ENCODE data around the gene LSM10. TPM values are rescaled to one million over a fixed set of nuclear protein-coding genes. Genes with fewer than 3 reads are reported as not detected.
A peak's percentile ranks its signal among the peaks of the same experiment; 100 is the strongest.

The LSM10 gene
- total and polyA plus RNA-seq, 2 donors (not counting 1 experiment from before 2014, with no cell fraction given), result 19.2 to 33.5 TPM

- peak within 1 kb of the TSS; percentile 94 to 98 (median 95) for H3K4me3 ChIP-seq (replicated peaks in 1 of 4; ENCODE audit: control extremely low read depth in 1 of 4, insufficient read depth in 1 of 4, low read depth in 3 of 4, low read length in 4 of 4)
- peak within 1 kb of the TSS; percentile 99 for H3K4me2 ChIP-seq (ENCODE audit: extremely low read depth, insufficient read depth, low read length)
- H3K79me2 ChIP-seq (ENCODE audit: control insufficient read depth, insufficient read depth, low read length), result peaks cover 45% of the 10 kb centered on the region
- peak; percentile 99 to 100 for DNase-seq (ENCODE audit: low read depth in 2 of 2)
- H3K27ac ChIP-seq (ENCODE audit: insufficient read depth, low read length), result peak within 1 kb of the TSS; percentile 99
- H3K9ac ChIP-seq (ENCODE audit: insufficient read depth, low read length), result peak within 1 kb of the TSS; percentile 95
- H3K9me3 ChIP-seq (ENCODE audit: control insufficient read depth, insufficient read depth, low read depth, low read length), result no peaks in the 10 kb centered on the region
- H2AFZ ChIP-seq (ENCODE audit: low read length), result no peak within 1 kb of the TSS
- no peaks in the 10 kb centered on the region for H3K27me3 ChIP-seq (ENCODE audit: control insufficient read depth, insufficient read depth, low read length)
- TF ChIP-seq EZH2 (IDR thresholded peaks at IDR 0.05; ENCODE audit: low read length, missing control alignments), result no peak
- TF ChIP-seq CTCF (conservative IDR thresholded peaks at IDR 0.05 in 1 of 2, IDR thresholded peaks at IDR 0.05 in 1 of 2; ENCODE audit: low read depth in 1 of 2, low read length in 2 of 2), result no peak
- H3K36me3 ChIP-seq (ENCODE audit: control insufficient read depth, insufficient read depth, low read length), result no peaks in the 10 kb centered on the region
- H4K20me1 ChIP-seq (ENCODE audit: control insufficient read depth, extremely low read depth, insufficient read depth, low read length), result no peaks in the 10 kb centered on the region
- peaks cover 15% of the 10 kb centered on the region for H3K4me1 ChIP-seq (ENCODE audit: control insufficient read depth, extremely low read depth, insufficient read depth, low read length)
These were observed 12.1 kb downstream of the LSM10 start, which contains the start of gene STK40 for GRCh38 chr1:36385410-36386264. TSS of gene STK40 (minus strand) at chr1:36385924. CDS start at chr1:36361332, 24,592 bp downstream.

DNA sequence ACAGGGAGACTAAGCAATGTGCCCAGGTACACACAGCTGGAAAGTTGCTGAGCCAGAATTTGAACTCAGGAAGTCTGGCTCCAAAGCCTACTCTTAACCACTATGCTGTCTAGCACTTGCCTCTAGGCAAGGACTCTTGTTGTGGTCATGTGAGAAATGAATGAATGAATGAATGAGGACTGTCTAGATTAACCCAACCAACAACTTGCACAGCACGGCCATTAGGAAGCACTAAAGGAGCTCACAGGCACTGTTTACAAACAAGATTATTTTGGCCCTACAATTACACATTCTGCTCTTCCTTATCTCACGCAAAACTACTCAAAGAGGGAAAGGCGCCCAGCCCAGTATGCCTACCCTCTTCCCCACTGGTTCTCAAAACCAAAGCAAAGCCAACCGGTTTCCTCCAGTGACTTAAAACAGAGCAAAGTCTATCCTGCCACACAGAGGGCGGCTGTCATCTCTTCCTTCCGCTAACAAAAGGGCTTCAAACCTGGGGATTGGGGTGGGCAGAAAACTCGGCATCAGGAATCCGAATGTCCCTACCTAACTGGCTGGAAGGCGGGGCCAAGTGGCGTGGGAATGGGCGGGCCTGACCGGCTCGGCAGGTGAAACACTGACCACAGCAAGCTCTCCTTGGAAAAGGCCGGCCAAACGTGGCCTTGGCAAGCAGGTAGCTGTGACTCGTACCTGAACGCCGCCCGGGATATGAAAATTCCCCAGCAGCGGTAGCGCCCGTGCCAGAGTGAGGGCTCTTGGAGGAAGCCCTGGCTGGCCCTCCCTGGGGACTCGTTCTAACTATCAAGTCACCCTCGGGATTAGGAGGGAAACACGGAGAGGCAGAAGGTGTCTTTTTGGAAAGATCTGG, 12.9 kb downstream of the LSM10 start:
- peaks cover 52% of the 10 kb centered on the region for H3K79me2 ChIP-seq (ENCODE audit: control insufficient read depth, insufficient read depth, low read length)
- peak; percentile 6 to 21 for DNase-seq (ENCODE audit: low read depth in 2 of 2)

More for the DNA sequence above, 12.9 kb downstream of the LSM10 start:
- Histone ChIP-seq H4K20me1 (ENCODE audit: control insufficient read depth, extremely low read depth, insufficient read depth, low read length) (no peaks in the 10 kb centered on the region), H3K4me3 (replicated peaks in 1 of 4; ENCODE audit: control extremely low read depth in 1 of 4, insufficient read depth in 1 of 4, low read depth in 3 of 4, low read length in 4 of 4) (peak overlapping the region; percentile 94 to 98 (median 95)), H2AFZ (ENCODE audit: low read length) (no peak overlapping the region), H3K36me3 (ENCODE audit: control insufficient read depth, insufficient read depth, low read length) (no peaks in the 10 kb centered on the region), H3K4me2 (ENCODE audit: extremely low read depth, insufficient read depth, low read length) (peak overlapping the region; percentile 92), H3K27ac (ENCODE audit: insufficient read depth, low read length) (peak overlapping the region; percentile 92), H3K9me3 (ENCODE audit: control insufficient read depth, insufficient read depth, low read depth, low read length) (no peaks in the 10 kb centered on the region), H3K4me1 (ENCODE audit: control insufficient read depth, extremely low read depth, insufficient read depth, low read length) (peaks cover 15% of the 10 kb centered on the region), H3K9ac (ENCODE audit: insufficient read depth, low read length) (peak overlapping the region; percentile 95), H3K27me3 (ENCODE audit: control insufficient read depth, insufficient read depth, low read length) (no peaks in the 10 kb centered on the region)
- TF ChIP-seq CTCF (conservative IDR thresholded peaks at IDR 0.05 in 1 of 2, IDR thresholded peaks at IDR 0.05 in 1 of 2; ENCODE audit: low read depth in 1 of 2, low read length in 2 of 2) (no peak), EZH2 (IDR thresholded peaks at IDR 0.05; ENCODE audit: low read length, missing control alignments) (no peak)
